Tibial artery (tissue), 4 donors: Measurements from ENCODE around the gene PKLR.

Experiments
- DNase-seq, 2 donors: peaks; one replicate each; pipeline ENCODE4 v3.0.0-alpha.2; 2019
- H3K27ac ChIP-seq, 2 donors: fragments of 200-600 bp; sonication (generic) in 1 of 2; 1 replicate in 1 of 2; 2 replicates in 1 of 2; pipeline ENCODE4 v1.5.1; 2018 to 2019; ENCODE audit warnings: mild to moderate bottlenecking in 1 of 2
- H3K27me3 ChIP-seq, 2 donors: fragments of 200-600 bp; sonication (generic) in 1 of 2; one replicate each; pipeline versions ENCODE4 v1.5.1 to v1.6.0; 2016 to 2019
- H3K36me3 ChIP-seq, 3 donors: fragments of 200-600 bp; sonication (generic) in 2 of 3; one replicate each; pipeline ENCODE4 v1.5.1; 2016 to 2019; ENCODE audit warnings: mild to moderate bottlenecking in 2 of 3
- H3K4me1 ChIP-seq, 4 donors: fragments of 200-600 bp; sonication (generic) in 2 of 4; 1 replicate in 3 of 4; 2 replicates in 1 of 4; pipeline ENCODE4 v1.5.1; 2016 to 2019
- H3K4me3 ChIP-seq, 2 donors: fragments of 200-600 bp; sonication (generic) in 1 of 2; 1 replicate in 1 of 2; 2 replicates in 1 of 2; pipeline ENCODE4 v1.5.1; 2018 to 2019; ENCODE audit warnings: mild to moderate bottlenecking in 2 of 2
- H3K9me3 ChIP-seq, 3 donors: fragments of 200-600 bp; sonication (generic) in 1 of 3; one replicate each; pipeline ENCODE4 v1.5.1; 2016 to 2019
- intact Hi-C: fragments of 100-400 bp; cut with DNase I; formaldehyde crosslinking; loops from one replicate; pipeline ENCODE4 v1.15.0; 2023; ENCODE audit warnings: low total_unique reads
- TF ChIP-seq, protein P1 (sequence below), 2 experiments: fragments of 200-600 bp in 1 of 2; fragments of 450-650 bp in 1 of 2; IDR thresholded peaks; one replicate each; pipeline ENCODE4 v1.5.1; 2017 to 2019; ENCODE audit warnings: antibody characterized with exemption in 2 of 2, mild to moderate bottlenecking in 1 of 2, moderate library complexity in 1 of 2

Gene PKLR

GRCh38 chr1:155305881-155306391 is 4.7 kb upstream of the PKLR start:
- peaks cover 0 to 7% (median 0%) of the 10 kb centered on the region in 3 donors for H3K36me3 ChIP-seq
- H3K27ac ChIP-seq, result no peak overlapping the region
- H3K4me1 ChIP-seq, result peaks cover 0 to 20% (median 15%) of the 10 kb centered on the region in 4 donors

DNA sequence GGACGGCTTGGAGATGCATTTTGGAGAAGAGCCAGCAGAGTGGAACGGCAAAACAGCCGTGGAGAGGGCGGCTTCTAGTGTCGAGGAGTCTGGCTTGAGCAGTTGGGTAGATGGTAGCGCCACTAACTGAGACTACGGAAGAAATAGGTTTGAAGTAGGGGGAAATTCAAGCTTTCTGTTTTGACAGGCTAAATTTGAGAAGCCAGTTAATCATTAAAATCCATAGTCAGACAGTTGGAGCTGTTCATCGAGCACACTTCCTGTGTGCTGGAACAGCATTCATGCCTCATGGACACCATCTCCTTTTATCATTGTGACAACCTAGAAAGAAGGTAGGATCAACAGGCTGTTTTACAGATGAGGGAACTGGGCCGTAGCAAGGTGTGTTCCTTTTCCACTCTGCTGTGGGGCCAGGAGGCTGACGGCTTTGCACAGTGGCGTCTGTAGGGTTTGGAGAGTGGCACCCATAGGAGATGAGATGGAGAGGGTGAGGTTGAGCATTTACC is 3.4 kb upstream of the PKLR start:
- Histone ChIP-seq H3K9me3 (no peaks in the 10 kb centered on the region), H3K36me3 (no peaks in the 10 kb centered on the region), H3K4me3 (no peak overlapping the region), H3K27ac (no peak overlapping the region), H3K4me1 (peaks cover 0 to 10% (median 6%) of the 10 kb centered on the region in 4 donors), H3K27me3 (peaks cover 0 to 3% of the 10 kb centered on the region in 2 donors)
- no peak for DNase-seq
- TF ChIP-seq, protein P1, sequence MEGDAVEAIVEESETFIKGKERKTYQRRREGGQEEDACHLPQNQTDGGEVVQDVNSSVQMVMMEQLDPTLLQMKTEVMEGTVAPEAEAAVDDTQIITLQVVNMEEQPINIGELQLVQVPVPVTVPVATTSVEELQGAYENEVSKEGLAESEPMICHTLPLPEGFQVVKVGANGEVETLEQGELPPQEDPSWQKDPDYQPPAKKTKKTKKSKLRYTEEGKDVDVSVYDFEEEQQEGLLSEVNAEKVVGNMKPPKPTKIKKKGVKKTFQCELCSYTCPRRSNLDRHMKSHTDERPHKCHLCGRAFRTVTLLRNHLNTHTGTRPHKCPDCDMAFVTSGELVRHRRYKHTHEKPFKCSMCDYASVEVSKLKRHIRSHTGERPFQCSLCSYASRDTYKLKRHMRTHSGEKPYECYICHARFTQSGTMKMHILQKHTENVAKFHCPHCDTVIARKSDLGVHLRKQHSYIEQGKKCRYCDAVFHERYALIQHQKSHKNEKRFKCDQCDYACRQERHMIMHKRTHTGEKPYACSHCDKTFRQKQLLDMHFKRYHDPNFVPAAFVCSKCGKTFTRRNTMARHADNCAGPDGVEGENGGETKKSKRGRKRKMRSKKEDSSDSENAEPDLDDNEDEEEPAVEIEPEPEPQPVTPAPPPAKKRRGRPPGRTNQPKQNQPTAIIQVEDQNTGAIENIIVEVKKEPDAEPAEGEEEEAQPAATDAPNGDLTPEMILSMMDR (IDR thresholded peaks at IDR 0.05), result no peak
- intact Hi-C loops, result no loop called here

More at GRCh38 chr1:155305881-155306391, 4.7 kb upstream of the PKLR start:
- Histone ChIP-seq H3K4me3 (no peak overlapping the region), H3K27me3 (peaks cover 0 to 3% of the 10 kb centered on the region in 2 donors), H3K9me3 (no peaks in the 10 kb centered on the region)
- intact Hi-C loops, result no loop called here
- TF ChIP-seq, protein P1 (IDR thresholded peaks at IDR 0.05), result no peak
- no peak for DNase-seq

DNA sequence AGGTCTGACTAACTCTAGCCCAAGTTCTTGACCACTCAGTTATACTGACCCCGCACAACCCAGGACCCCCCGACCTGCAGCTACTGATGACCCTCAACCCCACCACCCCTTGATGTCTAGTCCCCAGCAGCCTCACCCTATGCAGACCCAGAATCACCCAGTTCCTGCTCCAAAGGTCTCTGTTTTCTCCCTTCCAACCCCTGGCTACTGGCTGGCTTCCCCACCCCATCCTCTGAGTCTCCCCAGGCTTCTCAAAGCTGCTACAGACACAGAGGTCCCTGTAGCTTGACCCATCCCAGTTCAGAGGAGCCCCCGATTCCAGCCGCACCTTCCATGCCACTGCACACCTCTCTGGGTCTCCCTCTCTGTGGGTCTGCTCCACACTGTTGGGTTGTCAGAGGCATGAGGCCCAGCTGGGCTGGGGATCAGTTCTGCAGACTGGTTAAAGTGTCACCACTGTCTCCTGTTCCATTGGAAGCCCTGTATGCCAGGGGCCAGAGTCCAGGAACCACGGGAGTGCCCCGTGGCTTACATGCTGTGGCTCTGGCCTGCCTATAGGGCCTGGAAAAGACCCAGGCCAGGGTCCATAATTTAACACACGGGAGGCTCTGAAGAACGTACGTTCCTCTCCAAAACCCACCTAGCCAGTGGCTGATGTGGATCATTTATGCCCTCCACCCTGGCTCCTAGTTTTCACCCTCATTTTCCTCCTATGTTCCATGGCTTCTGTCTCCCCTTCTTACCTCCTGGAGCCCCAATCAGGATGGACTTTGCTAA is 497 bp downstream of the PKLR start:
- H3K4me3 ChIP-seq, result no peak overlapping the region
- no peak overlapping the region for H3K27ac ChIP-seq
- no peak for DNase-seq

DNA sequence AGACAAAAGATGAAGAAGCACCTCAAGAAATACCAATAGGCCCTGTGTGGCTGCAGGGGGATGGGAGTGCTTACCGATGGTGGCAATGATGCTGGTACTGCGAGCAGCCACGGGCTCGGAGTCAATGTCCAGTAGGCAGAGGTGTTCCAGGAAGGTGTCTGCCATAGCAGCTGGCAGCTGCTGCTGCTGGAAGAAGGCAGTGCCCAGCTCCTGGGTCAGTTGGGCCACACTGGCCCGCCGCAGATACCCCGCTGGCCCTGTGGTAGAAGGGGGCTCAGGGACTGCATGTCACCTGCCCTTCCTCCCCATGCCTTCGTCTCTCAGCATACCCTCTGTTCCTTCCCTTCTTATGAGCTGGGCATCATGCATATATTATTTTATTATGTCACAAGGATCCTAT is 1.2 kb downstream of the PKLR start:
- TF ChIP-seq, protein P1 (IDR thresholded peaks at IDR 0.05), result no peak
- H3K4me1 ChIP-seq, result peaks cover 0 to 9% (median 4%) of the 10 kb centered on the region in 4 donors
- no peaks in the 10 kb centered on the region for H3K36me3 ChIP-seq
- H3K4me3 ChIP-seq, result no peak overlapping the region
- no peak overlapping the region for H3K27ac ChIP-seq
- peaks cover 0 to 25% of the 10 kb centered on the region in 2 donors for H3K27me3 ChIP-seq
- intact Hi-C loops, result no loop called here
- no peak for DNase-seq
- no peaks in the 10 kb centered on the region for H3K9me3 ChIP-seq

More for the DNA sequence above, 497 bp downstream of the PKLR start:
- H3K36me3 ChIP-seq, result no peaks in the 10 kb centered on the region
- intact Hi-C loops, result no loop called here
- H3K9me3 ChIP-seq, result no peaks in the 10 kb centered on the region
- TF ChIP-seq, protein P1 (IDR thresholded peaks at IDR 0.05), result no peak
- peaks cover 0 to 1% (median under 1%) of the 10 kb centered on the region in 4 donors for H3K4me1 ChIP-seq
- H3K27me3 ChIP-seq, result peaks cover 0 to 18% of the 10 kb centered on the region in 2 donors

GRCh38 chr1:155297384-155297783 is 3.9 kb downstream of the PKLR start:
- no peak overlapping the region for H3K4me3 ChIP-seq
- no peaks in the 10 kb centered on the region for H3K9me3 ChIP-seq
- no peak overlapping the region for H3K27ac ChIP-seq
- no peak for DNase-seq
- H3K4me1 ChIP-seq, result peaks cover 0 to 12% (median 6%) of the 10 kb centered on the region in 4 donors
- peaks cover 0 to 34% of the 10 kb centered on the region in 2 donors for H3K27me3 ChIP-seq
- no peaks in the 10 kb centered on the region for H3K36me3 ChIP-seq
- intact Hi-C loops, result no loop called here
- TF ChIP-seq, protein P1 (IDR thresholded peaks at IDR 0.05), result no peak
